Suprapubic skin (tissue), 4 donors: ENCODE results near the gene ZC3HAV1.

ENCODE experiments used
- EP300 ChIP-seq: sonication (generic); formaldehyde crosslinking; IDR thresholded peaks from one replicate; pipeline ENCODE4 v1.6.1; 2017; ENCODE audit warnings: antibody characterized with exemption
- POLR2A ChIP-seq, 2 donors: fragments of 450-650 bp; IDR thresholded peaks; one replicate each; pipeline ENCODE4 v1.6.1; 2017; ENCODE audit warnings: antibody characterized with exemption in 2 of 2, mild to moderate bottlenecking in 2 of 2, moderate library complexity in 2 of 2
- POLR2AphosphoS5 ChIP-seq, 3 donors: sonication (generic); formaldehyde crosslinking; IDR thresholded peaks; one replicate each; pipeline ENCODE4 v1.6.1; 2017; ENCODE audit warnings: antibody characterized with exemption in 3 of 3

DNA sequence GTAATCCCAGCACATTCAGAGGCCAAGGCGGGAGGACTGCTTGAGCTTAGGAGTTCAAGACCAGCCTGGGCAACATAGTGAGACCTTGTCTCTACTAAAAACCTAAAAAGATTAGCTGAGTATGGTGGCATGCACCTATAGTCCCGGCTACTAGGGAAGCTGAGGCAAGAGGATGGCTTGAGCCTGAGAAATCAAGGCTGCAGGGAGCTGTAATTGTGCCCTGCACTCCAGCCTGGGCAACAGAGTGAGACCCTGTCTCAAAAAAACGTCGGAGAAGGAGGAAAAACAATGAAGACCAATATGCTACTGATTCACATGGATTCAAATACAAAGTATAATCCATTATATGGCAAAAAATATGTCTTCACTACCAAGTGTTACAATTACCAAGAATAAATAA, 87.2 kb downstream of the ZC3HAV1 start:
- TF ChIP-seq EP300 = no peak
- no peak for TF ChIP-seq POLR2A (IDR thresholded peaks at IDR 0.05)
- no peak for TF ChIP-seq POLR2AphosphoS5 (IDR thresholded peaks at IDR 0.05)
